ENCODE data around the gene LDLRAD2. TPM values are rescaled to one million over a fixed set of nuclear protein-coding genes. Genes with fewer than 3 reads are reported as not detected.

Gene LDLRAD2
- total RNA-seq, 1 experiment from 2014 or later = not detected

- no peaks in the 10 kb centered on the region for H3K9me2 ChIP-seq (replicated peaks; ENCODE audit: low read length)
- H3K4me2 ChIP-seq (ENCODE audit: low read length) = no peak overlapping the region
- H3K79me2 ChIP-seq (ENCODE audit: low read length) = no peaks in the 10 kb centered on the region
- DNase-seq (no peak), ATAC-seq (no peak)
- BruUV-seq (replicated peaks) = no TSS peak
- no peaks in the 10 kb centered on the region for H3K27me3 ChIP-seq (ENCODE audit: low read length)
- no peak overlapping the region for H2AFZ ChIP-seq (ENCODE audit: low read length)
- no peak overlapping the region for H3K9ac ChIP-seq (ENCODE audit: low read length)
- H3K36me3 ChIP-seq (ENCODE audit: low read depth, low read length) = no peaks in the 10 kb centered on the region
- no peaks in the 10 kb centered on the region for H3K9me3 ChIP-seq (ENCODE audit: low read length)
- POLR2A ChIA-PET (ENCODE audit: unreplicated experiment) = no interaction called here
- H3K27ac ChIP-seq (ENCODE audit: low read length) = no peak overlapping the region
- peaks cover 14% of the 10 kb centered on the region for H3K4me1 ChIP-seq (ENCODE audit: insufficient read depth, low read length)
- H4K20me1 ChIP-seq (ENCODE audit: low read length) = no peaks in the 10 kb centered on the region
- TF ChIP-seq CTCF (conservative IDR thresholded peaks at IDR 0.05; ENCODE audit: low read depth, low read length) (no peak), EZH2 (IDR thresholded peaks at IDR 0.05; ENCODE audit: low read length, unreplicated experiment) (no peak), EZH2phosphoT487 (IDR thresholded peaks at IDR 0.05; ENCODE audit: borderline replicate concordance, low read length) (no peak)
- intact Hi-C loops (cut with micrococcal nuclease) = no loop called here
- H3K4me3 ChIP-seq (ENCODE audit: low read length) = no peak overlapping the region
- H3F3A ChIP-seq (ENCODE audit: low read length, unreplicated experiment) = no peaks in the 10 kb centered on the region
- CTCF ChIA-PET = no interaction called here
Measured at GRCh38 chr1:21820597-21821232, 8.7 kb downstream of the LDLRAD2 start.

- no peak overlapping the region for H3K4me2 ChIP-seq (ENCODE audit: low read length)
- no peaks in the 10 kb centered on the region for H4K20me1 ChIP-seq (ENCODE audit: low read length)
- CTCF ChIA-PET = no interaction called here
- H3K4me3 ChIP-seq (ENCODE audit: low read length) = no peak overlapping the region
- no peaks in the 10 kb centered on the region for H3K27me3 ChIP-seq (ENCODE audit: low read length)
- no peaks in the 10 kb centered on the region for H3K36me3 ChIP-seq (ENCODE audit: low read depth, low read length)
- no peaks in the 10 kb centered on the region for H3K9me3 ChIP-seq (ENCODE audit: low read length)
- POLR2A ChIA-PET (ENCODE audit: unreplicated experiment) = no interaction called here
- no TSS peak for BruUV-seq (replicated peaks)
- no peak overlapping the region for H2AFZ ChIP-seq (ENCODE audit: low read length)
- H3K9ac ChIP-seq (ENCODE audit: low read length) = no peak overlapping the region
- peaks cover 11% of the 10 kb centered on the region for H3K4me1 ChIP-seq (ENCODE audit: insufficient read depth, low read length)
- no peak for TF ChIP-seq CTCF (conservative IDR thresholded peaks at IDR 0.05; ENCODE audit: low read depth, low read length)
- TF ChIP-seq EZH2 (IDR thresholded peaks at IDR 0.05; ENCODE audit: low read length, unreplicated experiment) = no peak
- TF ChIP-seq EZH2phosphoT487 (IDR thresholded peaks at IDR 0.05; ENCODE audit: borderline replicate concordance, low read length) = no peak
- ATAC-seq (no peak), DNase-seq (no peak)
- H3F3A ChIP-seq (ENCODE audit: low read length, unreplicated experiment) = no peaks in the 10 kb centered on the region
- no peak overlapping the region for H3K27ac ChIP-seq (ENCODE audit: low read length)
- no peaks in the 10 kb centered on the region for H3K9me2 ChIP-seq (replicated peaks; ENCODE audit: low read length)
- no peaks in the 10 kb centered on the region for H3K79me2 ChIP-seq (ENCODE audit: low read length)
- intact Hi-C loops (cut with micrococcal nuclease) = no loop called here
Measured at GRCh38 chr1:21821385-21822019, 9.4 kb downstream of the LDLRAD2 start.

- H3K36me3 ChIP-seq (ENCODE audit: low read depth, low read length) = no peaks in the 10 kb centered on the region
- no peaks in the 10 kb centered on the region for H3F3A ChIP-seq (ENCODE audit: low read length, unreplicated experiment)
- no peak overlapping the region for H3K4me3 ChIP-seq (ENCODE audit: low read length)
- no peaks in the 10 kb centered on the region for H3K27me3 ChIP-seq (ENCODE audit: low read length)
- no peaks in the 10 kb centered on the region for H4K20me1 ChIP-seq (ENCODE audit: low read length)
- H3K27ac ChIP-seq (ENCODE audit: low read length) = no peak overlapping the region
- no peak overlapping the region for H3K4me2 ChIP-seq (ENCODE audit: low read length)
- no peaks in the 10 kb centered on the region for H3K9me3 ChIP-seq (ENCODE audit: low read length)
- DNase-seq = no peak
- no TSS peak for BruUV-seq (replicated peaks)
- H3K9me2 ChIP-seq (replicated peaks; ENCODE audit: low read length) = no peaks in the 10 kb centered on the region
- intact Hi-C loops (cut with micrococcal nuclease) = no loop called here
- no peak overlapping the region for H2AFZ ChIP-seq (ENCODE audit: low read length)
- H3K9ac ChIP-seq (ENCODE audit: low read length) = no peak overlapping the region
- peaks cover 2% of the 10 kb centered on the region for H3K4me1 ChIP-seq (ENCODE audit: insufficient read depth, low read length)
- ATAC-seq = no peak; the same call in 1 of the 2 replicates
- POLR2A ChIA-PET (ENCODE audit: unreplicated experiment) = no interaction called here
- CTCF ChIA-PET = no interaction called here
- no peak for TF ChIP-seq EZH2 (IDR thresholded peaks at IDR 0.05; ENCODE audit: low read length, unreplicated experiment)
- TF ChIP-seq EZH2phosphoT487 (IDR thresholded peaks at IDR 0.05; ENCODE audit: borderline replicate concordance, low read length) = no peak
- TF ChIP-seq CTCF (conservative IDR thresholded peaks at IDR 0.05; ENCODE audit: low read depth, low read length) = no peak
- no peaks in the 10 kb centered on the region for H3K79me2 ChIP-seq (ENCODE audit: low read length)
Measured at GRCh38 chr1:21822349-21822748, 10.3 kb downstream of the LDLRAD2 start.

All from PC-3 (cell line).